Panc1 (cell line): ENCODE results near the gene RGS9.

Source experiments
- CTCF ChIP-seq: fragments of 450-650 bp; IDR thresholded peaks from 2 replicates; pipeline ENCODE4 v1.5.1; 2017; ENCODE audit warnings: mild to moderate bottlenecking
- POLR2AphosphoS5 ChIP-seq: IDR thresholded peaks from 2 replicates; pipeline ENCODE4 v1.6.1; 2012; ENCODE audit warnings: mild to moderate bottlenecking, low read depth, low read length, moderate library complexity
- REST ChIP-seq, 2 experiments: IDR thresholded peaks; 2 replicates each; pipeline ENCODE4 v1.6.1; 2011 to 2012; ENCODE audit warnings: low read depth in 2 of 2, control low read depth in 1 of 2, low read length in 1 of 2, mild to moderate bottlenecking in 1 of 2, moderate library complexity in 1 of 2; ENCODE audit not compliant: insufficient read depth in 1 of 2

DNA sequence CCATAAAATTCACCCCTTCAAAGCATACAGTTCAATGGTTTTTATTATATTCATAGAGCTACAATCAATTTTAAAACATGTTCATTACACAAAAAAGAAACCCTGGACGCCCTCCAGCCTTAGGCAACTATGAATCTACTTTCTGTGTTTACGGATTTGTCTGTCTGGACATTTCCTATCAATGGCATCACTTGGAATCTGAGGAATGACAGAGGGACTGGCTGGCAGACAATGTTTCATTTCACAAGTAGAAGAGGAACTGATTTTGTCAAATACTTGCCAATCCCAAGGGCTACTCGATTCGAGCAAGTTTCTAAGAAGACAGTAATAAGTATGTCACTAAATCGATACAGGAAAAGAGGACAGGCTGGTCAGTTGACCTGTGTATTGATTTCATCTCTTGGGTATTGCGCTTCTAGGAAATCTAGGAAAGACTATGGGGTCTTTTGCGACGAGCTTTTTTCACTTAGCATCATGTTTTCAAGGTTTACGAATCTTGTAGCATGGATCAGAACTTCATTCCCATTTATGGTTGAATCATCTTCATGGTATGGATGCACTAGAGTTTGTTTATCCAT, 56.6 kb downstream of the RGS9 start:
- no peak for TF ChIP-seq CTCF
- no peak for TF ChIP-seq POLR2AphosphoS5
- TF ChIP-seq REST (IDR thresholded peaks at IDR 0.05; ENCODE audit: insufficient read depth in 1 of 2, low read depth in 2 of 2, low read length in 1 of 2), result no peak
